Measurements from ENCODE around the gene SIRPB1.

GRCh38 chr20:1631309-1632151 is 11.7 kb upstream of the SIRPB1 start:
- TF ChIP-seq CTCF (IDR thresholded peaks at IDR 0.05) (no peak), POLR2A (IDR thresholded peaks at IDR 0.05; ENCODE audit: low read depth) (no peak), POLR2AphosphoS5 (IDR thresholded peaks at IDR 0.05) (no peak), EP300 (IDR thresholded peaks at IDR 0.05) (no peak)

All from esophagus muscularis mucosa (tissue), 4 donors.